ENCODE data around the gene LSM4. TPM values are rescaled to one million over a fixed set of nuclear protein-coding genes. Genes with fewer than 3 reads are reported as not detected.

LSM4 gene
- total and polyA plus RNA-seq, 10 of the 15 experiments (the other 5 are each of a cell fraction or from before 2014, with no cell fraction given) = 12.6 to 652 (median 217) TPM

GRCh38 chr19:18292810-18293641, 29.9 kb downstream of the LSM4 start (continued):
- TF ChIP-seq RELB (IDR thresholded peaks at IDR 0.05; ENCODE audit: low read depth) (0 out of 2 replicates have a peak, but pooled peaks have one; percentile 13), RCOR1 (conservative IDR thresholded peaks at IDR 0.05; ENCODE audit: low read depth, low read length) (0 out of 2 replicates have a peak, but pooled peaks have one; percentile 15), USF1 (IDR thresholded peaks at IDR 0.05; ENCODE audit: borderline replicate concordance, extremely low read length, insufficient read depth, low read depth, low read length) (no peak), FOXK2 (IDR thresholded peaks at IDR 0.05) (no peak), TCF3 (IDR thresholded peaks at IDR 0.05; ENCODE audit: borderline replicate concordance, insufficient read depth, low read depth, low read length) (no peak), CBFB (IDR thresholded peaks at IDR 0.05; ENCODE audit: low read depth) (0 out of 2 replicates have a peak, but pooled peaks have one; percentile 29)

- RAD21 ChIA-PET (ENCODE audit: unreplicated experiment) = interaction anchor here (0.8 to 5.8 kb wide), 14 partner anchors 10 to 127 kb away, joined by 3 to 136 read pairs (median 4); partner anchors contain the start of genes JUND, LSM4 and RAB3A
- Histone ChIP-seq H3K79me2 (ENCODE audit: control insufficient read depth, insufficient read depth, low read length) (peaks cover 5% of the 10 kb centered on the region), H3K4me1 (ENCODE audit: control insufficient read depth, insufficient read depth, low read length) (peaks cover 32% of the 10 kb centered on the region), H3K4me2 (ENCODE audit: control insufficient read depth, insufficient read depth) (peak overlapping the region; percentile 99), H3K9me3 (replicated peaks; ENCODE audit: control insufficient read depth, insufficient read depth, low read length) (no peaks in the 10 kb centered on the region; the same call in 2 of the 3 replicates), H3K36me3 (ENCODE audit: control insufficient read depth in 2 of 2, insufficient read depth in 2 of 2, low read length in 1 of 2) (no peaks in the 10 kb centered on the region), H3K4me3 (peak overlapping the region; percentile 96), H3K27ac (ENCODE audit: control insufficient read depth, insufficient read depth) (peak overlapping the region; percentile 96), H2AFZ (ENCODE audit: control insufficient read depth, low read depth, low read length) (peak overlapping the region; percentile 61), H3K9ac (ENCODE audit: control insufficient read depth, insufficient read depth, low read length) (peak overlapping the region; percentile 93), H4K20me1 (ENCODE audit: control insufficient read depth, insufficient read depth) (no peaks in the 10 kb centered on the region), H3K27me3 (replicated peaks in 1 of 2; ENCODE audit: control insufficient read depth in 2 of 2, insufficient read depth in 2 of 2, low read length in 1 of 2) (no peaks in the 10 kb centered on the region; a peak in 1 of 4 replicates)
- WGBS (ENCODE audit: insufficient coverage, insufficient replicate concordance, low lambda C conversion rate, missing lambda C conversion rate) = 0% methylated on average over 18 of the region's 20 CpGs
- in situ Hi-C loops (cut with MboI) = no loop called here
- ATAC-seq = no peak
- TF ChIP-seq DPF2 (IDR thresholded peaks at IDR 0.05) (0 out of 2 replicates have a peak, but pooled peaks have one; percentile 33), ATF7 (IDR thresholded peaks at IDR 0.05; ENCODE audit: low read depth) (no peak), SMAD5 (IDR thresholded peaks at IDR 0.05; ENCODE audit: low read depth) (no peak), PML (IDR thresholded peaks at IDR 0.05; ENCODE audit: low read length) (no peak), CEBPB (IDR thresholded peaks at IDR 0.05; ENCODE audit: borderline replicate concordance in 1 of 2, low read depth in 2 of 2, low read length in 2 of 2) (no peak), YY1 (IDR thresholded peaks at IDR 0.05; ENCODE audit: low read depth, low read length) (0 out of 2 replicates have a peak, but pooled peaks have one; percentile 4), SMARCA5 (IDR thresholded peaks at IDR 0.05) (peak; percentile 62; the same call in 1 of the 2 replicates), MTA3 (IDR thresholded peaks at IDR 0.05; ENCODE audit: borderline replicate concordance, low read length) (peak; percentile 28; the same call in 1 of the 2 replicates), SMC3 (IDR thresholded peaks at IDR 0.05; ENCODE audit: borderline replicate concordance, low read length) (no peak), POLR2AphosphoS5 (IDR thresholded peaks at IDR 0.05; ENCODE audit: low read length) (0 out of 2 replicates have a peak, but pooled peaks have one; percentile 1), MYC (IDR thresholded peaks at IDR 0.05; ENCODE audit: insufficient read depth, insufficient read length, insufficient replicate concordance, low read length, severe bottlenecking) (no peak), BACH1 (IDR thresholded peaks at IDR 0.05; ENCODE audit: borderline replicate concordance) (no peak), CBX3 (IDR thresholded peaks at IDR 0.05; ENCODE audit: borderline replicate concordance, low read depth) (no peak)
- no TSS peak for BruUV-seq (replicated peaks)
- DNase-seq (ENCODE audit: low read depth, low spot score) = no peak
- POLR2A ChIA-PET = interaction anchor here (0.7 to 5.8 kb wide), 11 partner anchors 11 to 126 kb away, joined by 3 to 172 read pairs (median 6); partner anchors contain the start of genes JUND, LSM4 and SSBP4
- FAIRE-seq = no peak
- intact Hi-C loops (cut with micrococcal nuclease; ENCODE audit: unreplicated experiment) = loop anchor here (1.0 kb wide), 1 partner anchor 31 kb away; the partner anchor contains the start of gene LSM4
- SMC1A ChIA-PET (ENCODE audit: uncharacterized antibody, unreplicated experiment) = interaction anchor here (1.0 to 4.3 kb wide), 7 partner anchors 10 to 36 kb away, joined by 3 to 58 read pairs (median 10); partner anchors contain the start of genes JUND and LSM4
- CTCF ChIA-PET = interaction anchor here (1.8 to 4.5 kb wide), 5 partner anchors 10 to 36 kb away, joined by 10 to 81 read pairs (median 18); partner anchors contain the start of genes JUND and LSM4
Observed at GRCh38 chr19:18292462-18292809, 30.4 kb downstream of the LSM4 start.
